ENCODE results near the gene PALLD.
"Not testable (repeated sequence)": the region's sequence is repeated elsewhere in the genome, so short reads cannot be mapped to it uniquely, and the experiment has no call there.

PALLD gene

DNA sequence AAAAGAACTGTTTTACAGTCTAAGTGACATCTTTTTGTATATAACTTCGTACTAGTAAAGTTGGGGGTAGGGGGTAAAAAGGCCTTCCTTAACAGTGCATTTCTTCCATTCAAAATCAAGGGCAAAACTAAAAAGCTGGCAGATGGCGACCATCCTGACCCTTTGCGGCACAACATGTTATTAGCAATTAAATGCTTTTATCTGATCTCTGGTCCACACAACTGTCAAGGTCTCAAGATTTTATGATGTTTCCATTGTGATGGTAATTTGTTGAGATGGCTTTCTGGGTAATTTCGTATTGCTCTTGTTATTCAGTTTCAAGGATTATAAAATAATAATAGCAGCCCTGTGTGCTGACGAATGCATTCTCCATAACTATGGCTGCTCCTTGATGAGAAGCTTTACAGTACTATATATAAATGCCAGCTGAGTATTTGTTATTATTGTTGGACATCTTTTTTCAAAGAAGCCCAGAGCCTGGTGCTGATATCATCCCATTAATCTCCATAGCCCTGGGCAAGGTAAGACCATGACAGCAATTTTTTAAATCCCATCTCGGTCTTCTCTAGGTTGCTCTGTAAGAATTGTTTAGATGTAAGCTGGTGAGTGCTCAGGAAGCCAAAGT, 423.7 kb downstream of the PALLD start:
- DNase-seq (no peak), ATAC-seq (replicated peaks) (no peak)
- Mint-ChIP-seq H3K9me3 (no peaks in the 10 kb centered on the region), H3K4me1 (peaks cover 0 to 3% of the 10 kb centered on the region in 2 donors), H3K27me3 (no peaks in the 10 kb centered on the region), H3K27ac (no peak overlapping the region), H3K4me3 (no peak overlapping the region), H3K36me3 (peaks cover 4 to 22% of the 10 kb centered on the region in 2 donors)

DNA sequence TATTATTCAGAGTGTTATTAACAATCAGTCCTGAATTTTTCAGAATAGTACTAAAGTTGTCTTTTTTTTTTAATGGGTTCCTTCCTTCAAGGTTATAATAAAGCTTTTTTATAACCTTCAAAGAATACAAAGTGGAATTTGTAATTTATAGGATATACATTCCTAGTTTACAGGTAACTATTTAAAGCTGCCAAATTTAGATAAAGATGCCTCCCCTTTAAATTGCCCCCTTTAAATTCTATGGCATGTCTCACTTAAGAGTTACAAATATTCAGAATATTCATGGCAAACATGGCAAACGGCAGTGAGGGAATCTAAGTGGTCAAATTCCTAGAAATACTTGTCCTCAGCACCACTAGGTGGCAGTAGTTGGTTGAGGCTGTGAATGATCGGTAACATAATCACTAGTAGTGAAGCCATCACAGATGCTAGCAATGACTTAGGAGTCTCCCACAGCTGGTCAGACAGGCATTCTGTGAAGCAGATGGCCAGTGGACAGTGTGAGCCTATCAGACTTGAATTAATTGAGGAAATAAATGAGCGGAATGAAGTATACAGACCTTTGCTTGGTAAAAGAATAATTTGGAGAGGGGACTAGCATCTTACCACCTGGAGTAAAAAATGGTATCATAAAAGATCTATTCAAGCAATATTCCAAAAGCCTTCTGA, 426.8 kb downstream of the PALLD start:
- peaks cover 11 to 21% of the 10 kb centered on the region in 2 donors for H3K36me3 Mint-ChIP-seq
- no peak overlapping the region for H3K4me3 Mint-ChIP-seq
- H3K9me3 Mint-ChIP-seq, result no peaks in the 10 kb centered on the region
- no peak overlapping the region for H3K27ac Mint-ChIP-seq
- H3K4me1 Mint-ChIP-seq, result peaks cover 0 to 3% of the 10 kb centered on the region in 2 donors
- DNase-seq (peak; percentile 18), ATAC-seq (replicated peaks) (peak; percentile 54 to 67)
- H3K27me3 Mint-ChIP-seq, result no peaks in the 10 kb centered on the region

DNA sequence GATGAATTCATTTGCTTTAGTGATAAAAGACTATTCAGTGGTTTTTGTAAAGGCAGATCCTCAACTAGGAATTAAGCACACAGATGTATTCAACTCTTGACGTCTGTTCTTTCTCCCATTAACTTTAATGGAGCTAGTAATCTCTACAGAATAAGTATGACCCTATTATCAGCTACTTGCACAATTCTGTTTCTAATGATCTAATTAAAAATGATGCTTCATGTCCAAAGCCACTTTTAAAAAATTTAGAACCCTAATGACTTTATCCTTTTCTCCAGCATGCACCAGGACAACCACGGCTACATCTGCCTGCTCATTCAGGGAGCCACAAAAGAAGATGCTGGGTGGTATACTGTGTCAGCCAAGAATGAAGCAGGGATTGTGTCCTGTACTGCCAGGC, 427.8 kb downstream of the PALLD start:
- ATAC-seq (replicated peaks), result no peak
- peaks cover 0 to 3% of the 10 kb centered on the region in 2 donors for H3K4me1 Mint-ChIP-seq
- DNase-seq, result no peak
- no peak overlapping the region for H3K4me3 Mint-ChIP-seq
- no peak overlapping the region for H3K27ac Mint-ChIP-seq
- no peaks in the 10 kb centered on the region for H3K9me3 Mint-ChIP-seq
- H3K36me3 Mint-ChIP-seq, result peaks cover 14 to 24% of the 10 kb centered on the region in 2 donors
- H3K27me3 Mint-ChIP-seq, result no peaks in the 10 kb centered on the region

DNA sequence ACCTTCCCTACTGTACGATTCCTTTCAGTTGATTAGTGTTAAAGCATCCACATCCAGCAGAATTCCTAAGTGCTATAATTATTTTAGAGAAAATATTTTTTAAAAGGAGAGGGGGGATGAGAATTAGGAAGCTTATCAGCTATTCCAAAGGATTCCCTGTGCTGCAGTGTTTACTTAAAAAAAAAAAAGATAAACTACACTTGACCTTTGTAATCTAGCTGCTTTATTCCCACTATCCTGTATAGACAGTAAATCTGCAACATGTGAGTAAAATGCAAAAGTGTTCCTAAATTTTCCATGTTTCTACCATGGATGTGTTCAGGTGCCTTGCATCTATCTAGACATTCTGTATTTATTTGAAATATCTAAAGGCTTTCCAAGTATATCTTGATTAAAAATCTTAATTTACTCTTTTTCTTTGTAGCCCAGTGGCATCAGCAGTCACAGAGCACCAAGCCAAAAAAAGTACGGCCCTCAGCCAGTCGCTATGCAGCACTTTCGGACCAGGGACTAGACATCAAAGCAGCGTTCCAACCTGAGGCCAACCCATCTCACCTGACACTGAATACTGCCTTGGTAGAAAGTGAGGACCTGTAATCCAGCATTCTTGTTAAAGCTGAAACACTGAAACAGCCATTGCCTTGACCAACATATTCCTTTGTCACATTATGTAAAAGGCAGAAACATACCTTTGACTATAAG, 429.1 kb downstream of the PALLD start:
- H3K27me3 Mint-ChIP-seq, result no peaks in the 10 kb centered on the region

DNA sequence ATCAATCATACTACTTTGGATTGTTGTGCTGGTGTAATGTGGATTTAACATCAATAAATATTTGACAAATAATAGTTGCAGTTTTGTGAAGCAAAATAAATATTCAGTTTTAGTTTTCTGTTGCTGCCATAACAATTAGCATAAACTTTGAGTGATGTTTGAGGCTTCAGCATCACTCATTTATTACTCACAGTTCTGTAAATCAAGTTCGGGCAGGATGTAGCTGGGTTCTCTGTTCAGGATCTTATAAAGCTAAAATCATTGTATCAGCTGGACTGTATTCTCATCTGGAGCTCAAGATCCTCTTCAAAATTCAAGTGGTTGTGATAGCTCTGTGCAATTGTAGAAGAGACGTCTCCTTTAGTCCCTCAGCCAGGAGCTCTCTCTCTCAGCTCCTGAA, 431.5 kb downstream of the PALLD start:
- no peak overlapping the region for H3K4me3 Mint-ChIP-seq
- DNase-seq (no peak), ATAC-seq (replicated peaks) (no peak)
- H3K27ac Mint-ChIP-seq, result no peak overlapping the region
- H3K36me3 Mint-ChIP-seq, result peaks cover 46 to 48% of the 10 kb centered on the region in 2 donors
- H3K27me3 Mint-ChIP-seq, result no peaks in the 10 kb centered on the region
- H3K9me3 Mint-ChIP-seq, result peaks cover 18 to 19% of the 10 kb centered on the region in 2 donors
- H3K4me1 Mint-ChIP-seq, result peaks cover 0 to 3% of the 10 kb centered on the region in 2 donors

More for the DNA sequence above, 429.1 kb downstream of the PALLD start:
- Mint-ChIP-seq H3K36me3 (peaks cover 22 to 33% of the 10 kb centered on the region in 2 donors), H3K27ac (no peak overlapping the region), H3K4me3 (no peak overlapping the region), H3K4me1 (peaks cover 0 to 3% of the 10 kb centered on the region in 2 donors), H3K9me3 (peaks cover 0 to 2% of the 10 kb centered on the region in 2 donors)
- no peak for ATAC-seq (replicated peaks)
- no peak for DNase-seq

DNA sequence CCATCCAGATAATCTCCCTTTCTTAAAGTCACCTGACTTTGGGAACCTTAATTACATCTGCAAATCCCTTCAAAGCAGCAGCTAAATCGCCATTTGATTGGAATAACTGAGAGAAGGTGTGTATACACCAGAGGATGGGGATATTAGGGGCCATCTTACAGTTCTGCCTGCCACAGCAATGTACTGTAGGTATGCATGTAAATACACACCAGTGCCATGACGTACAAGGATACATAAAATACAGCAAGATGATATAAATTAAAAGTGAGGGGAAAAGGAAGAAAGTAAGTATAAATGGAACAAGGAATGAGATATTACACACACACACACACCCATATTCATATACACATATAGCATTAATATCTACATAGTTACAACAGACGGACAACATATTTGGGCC, 432.0 kb downstream of the PALLD start:
- DNase-seq, result no peak
- no peak overlapping the region for H3K27ac Mint-ChIP-seq
- H3K4me3 Mint-ChIP-seq, result no peak overlapping the region
- no peak for ATAC-seq (replicated peaks)
- peaks cover 22 to 24% of the 10 kb centered on the region in 2 donors for H3K9me3 Mint-ChIP-seq
- H3K27me3 Mint-ChIP-seq, result no peaks in the 10 kb centered on the region
- H3K4me1 Mint-ChIP-seq, result peaks cover 0 to under 1% of the 10 kb centered on the region in 2 donors
- peaks cover 48 to 49% of the 10 kb centered on the region in 2 donors for H3K36me3 Mint-ChIP-seq

DNA sequence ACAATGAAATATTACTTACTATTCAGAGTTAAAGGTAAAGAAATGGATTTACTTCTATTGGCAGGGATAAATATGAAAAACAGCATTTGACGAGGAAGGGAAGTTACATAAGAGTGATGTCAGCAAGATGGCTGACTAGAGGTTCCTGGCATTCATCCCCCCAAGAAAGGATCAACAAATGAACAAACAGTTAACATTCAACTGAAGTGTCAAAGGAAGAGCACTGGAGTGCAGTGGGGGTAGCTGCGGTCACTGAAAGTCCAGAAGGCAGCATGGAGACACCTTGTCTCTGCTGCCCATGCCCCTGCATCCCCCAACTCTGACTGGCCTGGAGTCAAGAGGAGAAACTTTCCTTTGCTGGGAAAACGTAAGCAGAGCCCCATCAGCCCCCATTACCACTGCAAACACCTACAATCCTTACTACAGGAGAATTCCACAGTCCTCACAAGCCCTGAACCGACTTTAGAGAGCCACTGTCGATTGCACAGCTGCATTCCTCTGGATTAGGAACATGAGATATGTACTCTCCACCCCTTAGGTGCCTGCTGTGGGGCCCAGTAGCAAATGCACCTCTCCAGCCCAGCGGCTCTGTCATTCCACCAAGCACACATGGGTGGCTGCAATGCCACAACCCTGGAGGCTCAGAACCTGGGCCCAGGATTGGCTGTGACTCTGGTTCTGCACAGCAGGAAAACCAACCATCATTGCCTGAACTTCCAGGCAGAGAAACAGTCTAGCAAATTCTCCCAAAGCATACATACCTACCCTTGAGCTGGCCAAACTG, 433.8 kb downstream of the PALLD start:
- ATAC-seq (replicated peaks), result no peak
- Mint-ChIP-seq H3K27ac (no peak overlapping the region), H3K4me1 (no peaks in the 10 kb centered on the region), H3K9me3 (peaks cover 24 to 28% of the 10 kb centered on the region in 2 donors), H3K4me3 (no peak overlapping the region), H3K36me3 (peaks cover 47 to 57% of the 10 kb centered on the region in 2 donors), H3K27me3 (no peaks in the 10 kb centered on the region)
- no peak for DNase-seq

DNA sequence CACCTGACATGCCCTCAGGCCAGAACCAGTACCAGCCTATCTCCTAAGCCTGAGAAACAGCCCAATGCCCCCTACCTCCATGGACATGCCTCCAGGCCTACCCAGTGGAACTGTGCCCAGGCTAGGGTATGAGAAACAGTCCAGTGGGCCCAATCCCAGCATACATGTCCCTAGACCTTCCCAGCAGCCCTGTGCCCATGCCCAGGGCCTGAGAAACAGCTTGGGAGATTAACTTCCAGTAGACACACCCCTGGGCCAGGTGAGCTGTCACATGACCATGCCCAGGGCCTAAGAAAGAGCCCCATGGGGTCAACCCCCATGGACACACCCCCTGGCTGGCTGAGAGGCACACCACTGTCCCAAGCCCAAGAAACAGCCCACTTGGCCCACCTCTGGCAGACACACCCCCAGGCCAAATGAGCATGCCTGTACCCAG, 434.4 kb downstream of the PALLD start:
- Mint-ChIP-seq H3K4me3 (no peak overlapping the region), H3K36me3 (peaks cover 47 to 60% of the 10 kb centered on the region in 2 donors), H3K27me3 (no peaks in the 10 kb centered on the region), H3K4me1 (no peaks in the 10 kb centered on the region), H3K27ac (no peak overlapping the region), H3K9me3 (peaks cover 24 to 28% of the 10 kb centered on the region in 2 donors)
- DNase-seq (no peak), ATAC-seq (replicated peaks) (no peak)

DNA sequence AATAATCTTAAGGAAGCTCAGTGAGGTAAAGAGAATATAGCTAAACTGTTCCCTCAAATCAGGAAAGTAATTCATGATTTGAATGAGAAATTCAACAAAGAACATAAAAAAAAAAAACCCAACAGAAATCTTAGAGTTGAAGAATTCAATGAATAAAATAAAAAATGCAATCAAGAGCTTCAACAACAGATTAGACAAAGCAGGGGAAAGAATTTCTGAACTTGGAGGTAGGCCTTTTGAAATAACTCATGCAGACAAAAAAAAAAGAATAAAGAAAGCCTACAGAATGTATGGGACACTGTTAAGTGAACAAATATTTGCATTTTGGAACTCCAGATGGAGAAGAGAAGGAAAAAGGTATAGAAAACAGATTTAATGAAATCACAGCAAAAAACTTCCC, 435.3 kb downstream of the PALLD start:
- peaks cover 31 to 33% of the 10 kb centered on the region in 2 donors for H3K9me3 Mint-ChIP-seq
- DNase-seq (no peak), ATAC-seq (replicated peaks) (no peak)
- no peak overlapping the region for H3K27ac Mint-ChIP-seq
- no peak overlapping the region for H3K4me3 Mint-ChIP-seq
- H3K36me3 Mint-ChIP-seq, result peaks cover 44 to 66% of the 10 kb centered on the region in 2 donors
- no peaks in the 10 kb centered on the region for H3K27me3 Mint-ChIP-seq
- no peaks in the 10 kb centered on the region for H3K4me1 Mint-ChIP-seq

DNA sequence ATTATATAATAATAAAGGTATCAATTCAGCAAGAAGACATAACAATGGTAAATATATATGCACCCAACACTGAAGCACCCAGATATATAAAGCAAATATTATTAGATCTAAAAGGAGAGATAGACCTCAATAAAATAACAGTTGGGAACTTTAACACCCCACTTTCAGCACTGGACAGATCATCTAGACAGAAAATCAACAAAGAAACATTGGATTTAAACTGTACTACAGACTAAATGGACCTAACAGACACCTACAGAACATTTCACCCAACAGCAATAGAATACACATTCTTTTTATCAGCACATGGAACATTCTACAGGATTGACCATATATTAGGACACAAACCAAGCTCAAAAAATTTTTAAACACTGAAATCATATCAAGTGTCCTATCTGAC, 436.6 kb downstream of the PALLD start:
- Mint-ChIP-seq H3K36me3 (peaks cover 52 to 75% of the 10 kb centered on the region in 2 donors), H3K27ac (no peak overlapping the region), H3K27me3 (no peaks in the 10 kb centered on the region), H3K4me1 (no peaks in the 10 kb centered on the region), H3K9me3 (peaks cover 43 to 44% of the 10 kb centered on the region in 2 donors), H3K4me3 (no peak overlapping the region)
- DNase-seq, result no peak
- no peak for ATAC-seq (replicated peaks)

DNA sequence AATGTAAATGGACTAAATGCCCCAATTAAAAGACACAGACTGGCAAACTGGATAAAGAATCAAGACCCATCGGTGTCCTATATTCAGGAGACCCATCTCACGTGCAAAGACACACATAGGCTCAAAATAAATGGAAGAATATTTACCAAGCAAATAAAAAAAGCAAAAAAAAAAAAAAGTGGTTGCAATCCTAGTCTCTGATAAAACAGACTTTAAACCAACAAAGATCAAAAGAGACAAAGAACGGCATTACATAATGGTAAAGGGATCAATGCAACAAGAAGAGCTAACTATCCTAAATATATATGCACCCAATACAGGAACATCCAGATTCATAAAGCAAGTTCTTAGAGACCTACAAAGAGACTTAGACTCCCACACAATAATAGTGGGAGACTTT, 440.6 kb downstream of the PALLD start:
- H3K9me3 Mint-ChIP-seq, result peaks cover 48 to 50% of the 10 kb centered on the region in 2 donors
- H3K27me3 Mint-ChIP-seq, result not testable (repeated sequence)

DNA sequence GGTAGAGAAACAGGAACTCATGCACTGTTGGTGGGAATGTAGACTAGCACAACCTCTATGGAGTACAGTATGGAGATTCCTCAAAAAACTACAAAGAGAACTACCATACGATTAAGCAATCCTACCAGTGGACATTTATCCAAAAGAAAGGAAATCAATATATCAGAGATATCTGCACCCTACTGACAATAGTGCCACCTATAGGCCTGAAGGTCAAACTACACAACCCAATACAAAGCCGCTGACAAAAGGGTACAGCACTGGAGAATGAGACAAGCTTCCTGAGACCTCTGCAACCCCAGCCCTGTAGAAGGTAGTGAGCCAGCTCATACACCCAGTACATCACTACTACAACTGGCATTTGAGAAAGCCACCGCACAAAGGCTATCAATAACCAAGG, 446.1 kb downstream of the PALLD start:
- H3K27me3 Mint-ChIP-seq, result no peaks in the 10 kb centered on the region
- no peak overlapping the region for H3K27ac Mint-ChIP-seq
- ATAC-seq (replicated peaks) (no peak), DNase-seq (no peak)
- H3K4me1 Mint-ChIP-seq, result no peaks in the 10 kb centered on the region
- H3K4me3 Mint-ChIP-seq, result no peak overlapping the region
- H3K36me3 Mint-ChIP-seq, result peaks cover 24 to 30% of the 10 kb centered on the region in 2 donors
- H3K9me3 Mint-ChIP-seq, result peaks cover 20 to 27% of the 10 kb centered on the region in 2 donors

More for the DNA sequence above, 440.6 kb downstream of the PALLD start:
- not testable (repeated sequence) for H3K4me3 Mint-ChIP-seq; ATAC-seq (replicated peaks); H3K4me1 Mint-ChIP-seq; DNase-seq; H3K27ac Mint-ChIP-seq
- peaks cover 45 to 69% of the 10 kb centered on the region in 2 donors for H3K36me3 Mint-ChIP-seq

DNA sequence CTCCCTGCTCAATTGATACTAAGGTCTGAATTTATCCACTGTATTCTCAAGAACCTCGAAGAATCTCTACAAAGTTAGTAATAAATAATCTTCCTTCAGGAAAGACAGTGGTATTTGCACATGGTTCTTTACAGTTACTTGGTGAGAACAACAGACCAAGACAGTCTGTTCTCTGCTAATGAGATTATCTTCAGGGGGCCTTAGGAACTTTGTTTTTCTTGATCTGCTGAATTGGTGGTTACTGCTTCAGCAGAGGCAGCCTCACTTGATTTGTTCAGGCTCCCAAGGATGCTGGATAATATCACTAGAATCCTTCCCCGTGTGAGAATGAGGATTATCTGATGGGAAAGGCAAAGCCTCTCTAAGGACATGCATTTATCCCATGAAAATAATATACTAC, 448.4 kb downstream of the PALLD start:
- peak overlapping the region; percentile 31 for H3K27ac Mint-ChIP-seq
- DNase-seq (no peak), ATAC-seq (replicated peaks) (no peak)
- H3K27me3 Mint-ChIP-seq, result no peaks in the 10 kb centered on the region
- H3K9me3 Mint-ChIP-seq, result peaks cover 9 to 18% of the 10 kb centered on the region in 2 donors
- peaks cover 3 to 17% of the 10 kb centered on the region in 2 donors for H3K36me3 Mint-ChIP-seq
- H3K4me1 Mint-ChIP-seq, result no peaks in the 10 kb centered on the region
- H3K4me3 Mint-ChIP-seq, result no peak overlapping the region

DNA sequence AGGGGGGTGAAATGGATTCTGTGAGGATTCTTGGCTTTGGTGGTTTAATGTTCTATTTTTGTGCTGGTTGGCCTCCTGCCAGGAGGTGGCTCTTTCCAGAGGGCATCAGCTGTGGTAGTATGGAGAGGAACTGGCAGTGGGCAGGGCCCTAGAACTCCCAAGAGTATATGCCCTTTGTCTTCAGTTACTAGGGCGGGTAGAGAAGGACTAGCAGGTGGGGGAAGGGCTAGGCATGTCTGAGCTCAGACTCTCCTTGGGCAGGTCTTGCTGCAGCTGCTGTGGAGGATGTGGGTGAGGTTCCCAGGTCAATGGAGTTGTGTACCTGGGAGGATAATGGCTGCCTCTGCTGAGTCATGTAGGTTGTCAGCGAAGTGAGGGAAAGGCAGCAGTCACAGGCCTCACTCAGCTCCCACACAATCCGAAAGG, 456.0 kb downstream of the PALLD start:
- Mint-ChIP-seq H3K9me3 (peaks cover 8 to 15% of the 10 kb centered on the region in 2 donors), H3K36me3 (peaks cover 8 to 22% of the 10 kb centered on the region in 2 donors)
- not testable (repeated sequence) for H3K4me1 Mint-ChIP-seq; ATAC-seq (replicated peaks); H3K4me3 Mint-ChIP-seq; H3K27ac Mint-ChIP-seq; DNase-seq; H3K27me3 Mint-ChIP-seq
